A549 (cell line): ENCODE results near the gene SLITRK5. TPM values are rescaled to one million over a fixed set of nuclear protein-coding genes. Genes with fewer than 3 reads are reported as not detected.
A peak's percentile ranks its signal among the peaks of the same experiment; 100 is the strongest.

Experiments
- ATAC-seq, 2 experiments: fragments of 200-7000 bp in 1 of 2; fragments of >200 bp in 1 of 2; cut with Nextera tagmentation in 1 of 2; cut with Tn5 transposase in 1 of 2; 3 replicates each; pipeline versions ENCODE4 v1.8.0 to v1.9.1; 2018 to 2020; ENCODE audit warnings: mild to moderate bottlenecking in 1 of 2, moderate library complexity in 1 of 2
- CTCF ChIA-PET: fragments of 300-600 bp; sonication (Branson Sonifier 250); formaldehyde crosslinking; extraction: SDS; loops from one replicate; lab custom pipeline; 2021; ENCODE audit warnings: antibody characterized with exemption, inconsistent platforms; lab: Yijun Ruan, JAX
- POLR2A ChIA-PET: fragments of 350-600 bp; formaldehyde crosslinking; extraction: SDS; loops from one replicate; lab custom pipeline; 2021; ENCODE audit warnings: antibody characterized with exemption, inconsistent platforms; lab: Yijun Ruan, JAX
- DNase-seq, 2 experiments: peaks; one replicate each; pipeline versions ENCODE4 v3.0.0 to v3.0.0-alpha.2; 2011 to 2016; ENCODE audit warnings: low read depth in 1 of 2, low spot score in 1 of 2
- FAIRE-seq: peaks from 2 replicates; lab custom pipeline; 2011; peaks lifted over from hg19 to GRCh38; lab: Jason Lieb, UNC
- H3K27ac ChIP-seq, 2 experiments: fragments of >200 bp; sonication (Bioruptor Twin); formaldehyde crosslinking; 3 replicates each; pipeline ENCODE4 v1.5.1; 2016 to 2017
- H3K4me1 ChIP-seq: fragments of >200 bp; sonication (Bioruptor Twin); formaldehyde crosslinking; 3 replicates; pipeline ENCODE4 v1.6.1; 2016
- H3K4me2 ChIP-seq: fragments of >200 bp; sonication (Bioruptor Twin); formaldehyde crosslinking; 3 replicates; pipeline ENCODE4 v1.6.1; 2016
- H3K4me3 ChIP-seq: fragments of >200 bp; sonication (Bioruptor Twin); formaldehyde crosslinking; 3 replicates; pipeline ENCODE4 v1.5.1; 2016
- H3K9me3 ChIP-seq: fragments of >200 bp; sonication (Bioruptor Twin); formaldehyde crosslinking; 3 replicates; pipeline ENCODE4 v1.6.1; 2016
- BHLHE40 ChIP-seq: IDR thresholded peaks from 2 replicates; pipeline ENCODE4 v1.6.1; 2012; ENCODE audit warnings: low read depth, low read length, inconsistent platforms
- CBX2 ChIP-seq: fragments of 200-600 bp; sonication (generic); IDR thresholded peaks from 2 replicates; pipeline ENCODE4 v1.6.1; 2016; ENCODE audit warnings: low read depth, mild to moderate bottlenecking, borderline replicate concordance
- CHD4 ChIP-seq: fragments of 200-600 bp; sonication (generic); IDR thresholded peaks from 2 replicates; pipeline ENCODE4 v1.6.1; 2016; ENCODE audit warnings: antibody characterized with exemption, mild to moderate bottlenecking, borderline replicate concordance
- EHF ChIP-seq: fragments of 250-450 bp; sonication (Bioruptor Pico); IDR thresholded peaks from 2 replicates; pipeline ENCODE4 v1.5.0; 2020; ENCODE audit warnings: mild to moderate bottlenecking
- EP300 ChIP-seq, 2 experiments: fragments of >200 bp; sonication (Bioruptor Twin); formaldehyde crosslinking; IDR thresholded peaks; 2 replicates in 1 of 2; 3 replicates in 1 of 2; pipeline ENCODE4 v1.6.1; 2016 to 2017
- ESRRA ChIP-seq: fragments of 150-350 bp; IDR thresholded peaks from 2 replicates; pipeline ENCODE4 v1.6.1; 2014; ENCODE audit warnings: mild to moderate bottlenecking, low read length, borderline replicate concordance
- FOSB ChIP-seq: fragments of 250-450 bp; sonication (Bioruptor Pico); IDR thresholded peaks from 2 replicates; pipeline ENCODE4 v1.5.0; 2020; ENCODE audit warnings: mild to moderate bottlenecking, moderate library complexity
- FOXS1 ChIP-seq: fragments of 250-450 bp; sonication (Bioruptor Pico); IDR thresholded peaks from 2 replicates; pipeline ENCODE4 v1.5.0; 2020; ENCODE audit warnings: mild to moderate bottlenecking, moderate library complexity
- HEYL ChIP-seq: fragments of 250-450 bp; sonication (Bioruptor Pico); IDR thresholded peaks from 2 replicates; pipeline ENCODE4 v1.8.0; 2021; ENCODE audit warnings: mild to moderate bottlenecking, moderate library complexity
- HOXB13 ChIP-seq: fragments of 250-450 bp; sonication (Bioruptor Pico); IDR thresholded peaks from 2 replicates; pipeline ENCODE4 v1.5.0; 2020; ENCODE audit warnings: low read depth, mild to moderate bottlenecking, moderate library complexity
- NFE2L2 ChIP-seq: fragments of 150-350 bp; conservative IDR thresholded peaks from 2 replicates; pipeline ENCODE4 v1.6.1; 2014; ENCODE audit warnings: low read length
- NPAS2 ChIP-seq: fragments of 250-450 bp; sonication (Bioruptor Pico); IDR thresholded peaks from 2 replicates; pipeline ENCODE4 v1.8.0; 2022; ENCODE audit warnings: mild to moderate bottlenecking, moderate library complexity, borderline replicate concordance
- PHF8 ChIP-seq: fragments of 200-600 bp; sonication (generic); IDR thresholded peaks from 2 replicates; pipeline ENCODE4 v1.6.1; 2016; ENCODE audit warnings: low read depth, mild to moderate bottlenecking, antibody characterized with exemption, moderate library complexity, borderline replicate concordance
- RAD21 ChIP-seq, 2 experiments: fragments of >200 bp in 1 of 2; sonication (Bioruptor Twin) in 1 of 2; formaldehyde crosslinking in 1 of 2; IDR thresholded peaks in 1 of 2; conservative IDR thresholded peaks in 1 of 2; 2 replicates in 1 of 2; 3 replicates in 1 of 2; pipeline ENCODE4 v1.6.1; 2012 to 2018; ENCODE audit warnings: inconsistent platforms in 1 of 2
- RARB ChIP-seq: fragments of 250-450 bp; sonication (Bioruptor Pico); IDR thresholded peaks from 2 replicates; pipeline ENCODE4 v1.8.0; 2021; ENCODE audit warnings: mild to moderate bottlenecking, moderate library complexity
- RNF2 ChIP-seq: fragments of 200-600 bp; sonication (generic); IDR thresholded peaks from 2 replicates; pipeline ENCODE4 v1.6.1; 2016; ENCODE audit warnings: low read depth, mild to moderate bottlenecking, antibody characterized with exemption, moderate library complexity, borderline replicate concordance
- SMC3 ChIP-seq: fragments of >200 bp; sonication (Bioruptor Twin); formaldehyde crosslinking; IDR thresholded peaks from 3 replicates; pipeline ENCODE4 v1.6.1; 2018; ENCODE audit warnings: inconsistent platforms
- TFCP2L1 ChIP-seq: fragments of 250-450 bp; sonication (Bioruptor Pico); IDR thresholded peaks from 2 replicates; pipeline ENCODE4 v1.5.0; 2021; ENCODE audit warnings: mild to moderate bottlenecking
- ZC3H11A ChIP-seq: fragments of 450-650 bp; IDR thresholded peaks from 2 replicates; pipeline ENCODE4 v1.6.1; 2014; ENCODE audit warnings: antibody characterized with exemption, mild to moderate bottlenecking
- ZNF302 ChIP-seq: fragments of 250-450 bp; sonication (Bioruptor Pico); IDR thresholded peaks from 2 replicates; pipeline ENCODE4 v1.9.0; 2021; ENCODE audit warnings: inconsistent platforms, mild to moderate bottlenecking, moderate library complexity
- ZSCAN20 ChIP-seq: fragments of 250-450 bp; sonication (Bioruptor Pico); IDR thresholded peaks from 2 replicates; pipeline ENCODE4 v1.8.0; 2022; ENCODE audit warnings: mild to moderate bottlenecking, moderate library complexity
- WGBS: methylation state at CpG from one replicate; pipeline ENCODE4 v1.1.6; 2017; ENCODE audit errors: missing lambda C conversion rate; 5-methylcytosine and 5-hydroxymethylcytosine counted together
- polyA plus RNA-seq, 4 experiments: library from polyadenylated mRNA; depleted of rRNA in 3 of 4; stranded (reverse); fragments of >200 nt; fragmentation: RNase III in 1 of 4; extraction: RNeasy Plus Mini Kit Qiagen cat#74134 plus additional on column Dnase treatment in 1 of 4; gene quantifications; 2 replicates in 3 of 4; 3 replicates in 1 of 4; pipeline ENCODE4 v1.2.3, GENCODE V29; 2011 to 2017
- TF ChIP-seq, protein P1 (sequence below): IDR thresholded peaks from 2 replicates; pipeline ENCODE4 v1.6.1; 2012; ENCODE audit warnings: low read depth, borderline replicate concordance
- TF ChIP-seq, protein P2 (sequence below): fragments of 250-450 bp; sonication (Bioruptor Pico); IDR thresholded peaks from 2 replicates; pipeline ENCODE4 v1.5.0; 2021; ENCODE audit warnings: mild to moderate bottlenecking, moderate library complexity, borderline replicate concordance

The SLITRK5 gene
- polyA plus RNA-seq, 2 of the 4 experiments (the other 2 are of a cell fraction), result 0.22 to 0.28 TPM

DNA sequence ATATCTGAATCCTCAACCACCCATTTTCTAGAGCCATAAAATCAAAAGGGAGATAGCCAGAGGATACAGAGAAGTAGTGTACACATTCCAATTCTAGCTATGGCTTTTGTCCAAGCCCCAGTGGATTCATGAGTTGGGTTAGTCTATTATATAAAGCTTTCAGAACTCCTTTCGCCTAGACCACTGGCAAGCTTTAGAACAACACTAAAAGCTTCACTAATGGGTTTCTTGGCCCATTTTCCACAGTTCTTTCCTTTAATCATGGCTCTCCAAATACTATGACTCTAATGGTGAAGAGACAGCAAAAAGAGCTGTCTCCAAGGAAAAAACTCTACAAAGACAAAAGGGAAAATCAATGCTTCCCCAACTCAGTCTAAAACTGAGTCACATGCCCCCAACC lies 48.2 kb upstream of the SLITRK5 start:
- WGBS, result 65% methylated on average over 1 of the region's 1 CpG
- H3K4me3 ChIP-seq, result no peak overlapping the region
- no peaks in the 10 kb centered on the region for H3K9me3 ChIP-seq
- POLR2A ChIA-PET, result no interaction called here
- ATAC-seq (no peak), DNase-seq (no peak), FAIRE-seq (no peak)
- TF ChIP-seq TFCP2L1 (CRISPR knock-in tag) (no peak), HEYL (CRISPR knock-in tag) (no peak), FOSB (CRISPR knock-in tag) (no peak), CBX2 (no peak)
- H3K4me1 ChIP-seq, result no peaks in the 10 kb centered on the region
- no peak overlapping the region for H3K4me2 ChIP-seq
- H3K27ac ChIP-seq, result no peak overlapping the region
- CTCF ChIA-PET, result no interaction called here

DNA sequence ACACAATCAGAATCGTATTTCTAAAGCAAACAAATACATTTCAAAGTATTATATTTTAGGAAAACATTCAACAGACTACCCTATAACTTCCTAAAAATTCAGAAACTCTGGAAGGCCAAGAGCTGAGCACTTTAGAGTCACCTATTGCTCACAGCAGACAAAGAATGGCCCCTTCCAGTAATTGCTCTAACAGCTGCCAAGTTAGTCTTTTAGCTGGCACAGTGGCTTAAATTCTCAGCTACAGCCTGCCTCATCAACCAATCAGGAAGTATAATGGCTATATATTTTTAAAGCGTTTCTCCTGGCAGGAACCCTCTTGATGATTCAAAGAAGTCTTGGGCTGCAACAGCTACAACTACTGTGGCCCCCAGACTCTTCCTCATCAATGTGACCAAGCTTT lies 14.9 kb upstream of the SLITRK5 start:
- FAIRE-seq (no peak), DNase-seq (no peak), ATAC-seq (no peak)
- TF ChIP-seq ZSCAN20 (CRISPR knock-in tag) (no peak), FOXS1 (CRISPR knock-in tag) (no peak), RAD21 (conservative IDR thresholded peaks at IDR 0.05 in 1 of 2, IDR thresholded peaks at IDR 0.05 in 1 of 2) (no peak), EHF (CRISPR knock-in tag) (no peak), NFE2L2 (no peak), ESRRA (no peak), NPAS2 (CRISPR knock-in tag) (no peak), ZNF302 (CRISPR knock-in tag) (no peak), BHLHE40 (no peak), PHF8 (no peak), SMC3 (no peak), RARB (CRISPR knock-in tag) (no peak), ZC3H11A (no peak), FOSB (CRISPR knock-in tag) (no peak), CHD4 (no peak)
- TF ChIP-seq, protein P1, sequence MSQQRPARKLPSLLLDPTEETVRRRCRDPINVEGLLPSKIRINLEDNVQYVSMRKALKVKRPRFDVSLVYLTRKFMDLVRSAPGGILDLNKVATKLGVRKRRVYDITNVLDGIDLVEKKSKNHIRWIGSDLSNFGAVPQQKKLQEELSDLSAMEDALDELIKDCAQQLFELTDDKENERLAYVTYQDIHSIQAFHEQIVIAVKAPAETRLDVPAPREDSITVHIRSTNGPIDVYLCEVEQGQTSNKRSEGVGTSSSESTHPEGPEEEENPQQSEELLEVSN, result no peak
- TF ChIP-seq, protein P2, sequence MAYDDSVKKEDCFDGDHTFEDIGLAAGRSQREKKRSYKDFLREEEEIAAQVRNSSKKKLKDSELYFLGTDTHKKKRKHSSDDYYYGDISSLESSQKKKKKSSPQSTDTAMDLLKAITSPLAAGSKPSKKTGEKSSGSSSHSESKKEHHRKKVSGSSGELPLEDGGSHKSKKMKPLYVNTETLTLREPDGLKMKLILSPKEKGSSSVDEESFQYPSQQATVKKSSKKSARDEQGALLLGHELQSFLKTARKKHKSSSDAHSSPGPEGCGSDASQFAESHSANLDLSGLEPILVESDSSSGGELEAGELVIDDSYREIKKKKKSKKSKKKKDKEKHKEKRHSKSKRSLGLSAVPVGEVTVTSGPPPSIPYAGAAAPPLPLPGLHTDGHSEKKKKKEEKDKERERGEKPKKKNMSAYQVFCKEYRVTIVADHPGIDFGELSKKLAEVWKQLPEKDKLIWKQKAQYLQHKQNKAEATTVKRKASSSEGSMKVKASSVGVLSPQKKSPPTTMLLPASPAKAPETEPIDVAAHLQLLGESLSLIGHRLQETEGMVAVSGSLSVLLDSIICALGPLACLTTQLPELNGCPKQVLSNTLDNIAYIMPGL, result no peak
- Histone ChIP-seq H3K9me3 (no peaks in the 10 kb centered on the region), H3K4me1 (peaks cover under 1% of the 10 kb centered on the region; the same call in 1 of the 3 replicates), H3K4me2 (no peak overlapping the region), H3K27ac (no peak overlapping the region), H3K4me3 (no peak overlapping the region)
- ChIA-PET POLR2A (no interaction called here), CTCF (no interaction called here)
- WGBS, result 5% methylated on average over 2 of the region's 2 CpGs

DNA sequence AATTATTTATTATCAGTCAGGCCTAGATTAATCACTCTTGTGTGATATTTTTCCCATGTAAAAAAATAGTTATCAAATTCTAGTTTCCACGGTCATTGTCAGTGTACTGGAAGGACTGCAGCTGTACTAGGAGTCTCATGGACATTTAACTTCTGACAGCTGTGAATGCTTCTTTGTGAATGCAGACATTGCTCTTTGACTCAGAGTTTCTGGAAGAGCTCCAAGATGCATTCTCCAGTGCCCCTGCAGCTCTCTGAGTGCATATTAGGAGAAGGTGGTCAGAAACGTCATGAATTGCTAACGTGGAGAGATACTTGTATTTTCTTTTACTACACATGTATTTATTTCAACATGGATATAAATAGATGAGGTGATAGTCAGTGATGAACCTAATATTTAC lies 9.7 kb upstream of the SLITRK5 start:
- peak in 1 of 2 experiments; percentile 32; a peak in 1 of 6 replicates for ATAC-seq
- no peak overlapping the region for H3K4me3 ChIP-seq
- ChIA-PET CTCF (interaction anchor here (1.6 kb wide), 1 partner anchor 9 kb away, joined by 4 read pairs; the partner anchor contains the start of gene SLITRK5), POLR2A (no interaction called here)
- no peak overlapping the region for H3K4me2 ChIP-seq
- peaks cover 7% of the 10 kb centered on the region; the same call in 1 of the 3 replicates for H3K4me1 ChIP-seq
- DNase-seq, result no peak
- no peaks in the 10 kb centered on the region for H3K9me3 ChIP-seq
- no peak for TF ChIP-seq EP300 (IDR thresholded peaks at IDR 0.05)
- no peak for TF ChIP-seq HOXB13 (CRISPR knock-in tag)
- no peak for TF ChIP-seq FOSB (CRISPR knock-in tag)
- no peak for TF ChIP-seq RNF2
- no peak overlapping the region for H3K27ac ChIP-seq
- 28% methylated on average over 3 of the region's 3 CpGs for WGBS
- no peak for FAIRE-seq
